HG03108 (cell line): ENCODE data around the gene SEC31B.

ENCODE experiments used
- ATAC-seq: cut with Tn5 transposase; IDR thresholded peaks from one replicate; pipeline ENCODE4 v1.9.1; 2021; ENCODE audit warnings: moderate library complexity; ENCODE audit not compliant: unreplicated experiment

SEC31B gene, protein sequence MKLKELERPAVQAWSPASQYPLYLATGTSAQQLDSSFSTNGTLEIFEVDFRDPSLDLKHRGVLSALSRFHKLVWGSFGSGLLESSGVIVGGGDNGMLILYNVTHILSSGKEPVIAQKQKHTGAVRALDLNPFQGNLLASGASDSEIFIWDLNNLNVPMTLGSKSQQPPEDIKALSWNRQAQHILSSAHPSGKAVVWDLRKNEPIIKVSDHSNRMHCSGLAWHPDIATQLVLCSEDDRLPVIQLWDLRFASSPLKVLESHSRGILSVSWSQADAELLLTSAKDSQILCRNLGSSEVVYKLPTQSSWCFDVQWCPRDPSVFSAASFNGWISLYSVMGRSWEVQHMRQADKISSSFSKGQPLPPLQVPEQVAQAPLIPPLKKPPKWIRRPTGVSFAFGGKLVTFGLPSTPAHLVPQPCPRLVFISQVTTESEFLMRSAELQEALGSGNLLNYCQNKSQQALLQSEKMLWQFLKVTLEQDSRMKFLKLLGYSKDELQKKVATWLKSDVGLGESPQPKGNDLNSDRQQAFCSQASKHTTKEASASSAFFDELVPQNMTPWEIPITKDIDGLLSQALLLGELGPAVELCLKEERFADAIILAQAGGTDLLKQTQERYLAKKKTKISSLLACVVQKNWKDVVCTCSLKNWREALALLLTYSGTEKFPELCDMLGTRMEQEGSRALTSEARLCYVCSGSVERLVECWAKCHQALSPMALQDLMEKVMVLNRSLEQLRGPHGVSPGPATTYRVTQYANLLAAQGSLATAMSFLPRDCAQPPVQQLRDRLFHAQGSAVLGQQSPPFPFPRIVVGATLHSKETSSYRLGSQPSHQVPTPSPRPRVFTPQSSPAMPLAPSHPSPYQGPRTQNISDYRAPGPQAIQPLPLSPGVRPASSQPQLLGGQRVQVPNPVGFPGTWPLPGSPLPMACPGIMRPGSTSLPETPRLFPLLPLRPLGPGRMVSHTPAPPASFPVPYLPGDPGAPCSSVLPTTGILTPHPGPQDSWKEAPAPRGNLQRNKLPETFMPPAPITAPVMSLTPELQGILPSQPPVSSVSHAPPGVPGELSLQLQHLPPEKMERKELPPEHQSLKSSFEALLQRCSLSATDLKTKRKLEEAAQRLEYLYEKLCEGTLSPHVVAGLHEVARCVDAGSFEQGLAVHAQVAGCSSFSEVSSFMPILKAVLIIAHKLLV

DNA sequence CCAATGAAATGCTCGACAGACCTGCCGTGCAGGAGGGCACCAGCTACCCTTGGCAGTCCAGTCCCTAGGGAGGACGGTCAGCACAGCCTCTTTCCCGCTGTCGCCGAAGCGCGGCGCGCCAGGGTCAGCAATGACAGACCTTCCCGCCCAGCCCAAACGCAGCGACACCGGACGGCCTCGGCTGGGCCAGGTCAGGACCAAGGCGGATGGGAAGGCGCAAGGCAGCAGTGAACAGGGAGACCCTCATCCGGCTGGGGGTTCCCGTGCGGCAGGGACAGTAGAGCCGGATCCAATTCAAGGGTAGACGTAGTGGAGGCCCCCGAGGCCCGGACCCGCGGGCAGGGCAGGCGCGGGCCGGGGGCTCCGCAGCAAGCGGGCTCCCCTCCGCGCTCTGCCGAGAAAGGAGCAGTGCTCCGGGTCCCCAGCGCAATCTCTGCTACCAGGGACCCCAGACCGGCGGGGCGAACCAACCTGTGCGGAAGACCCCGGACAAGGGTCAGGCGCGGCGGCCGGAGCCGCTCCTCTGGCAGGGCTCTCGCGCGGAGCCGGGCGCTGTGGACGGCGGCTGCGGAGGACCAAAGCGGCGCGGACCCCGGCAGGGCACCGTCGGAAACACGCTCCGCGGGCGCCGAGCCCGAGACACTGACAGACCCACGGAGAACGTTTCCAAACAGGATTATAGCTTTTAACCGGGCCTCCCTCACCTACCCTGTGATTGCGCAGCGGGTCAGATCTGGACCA is at the start of gene SEC31B:
SEC31B (minus strand) TSS at position 551 of the 741 bp plus-strand sequence. CDS start 2,909 bp downstream, outside the sequence.
- ATAC-seq, result no peak

DNA sequence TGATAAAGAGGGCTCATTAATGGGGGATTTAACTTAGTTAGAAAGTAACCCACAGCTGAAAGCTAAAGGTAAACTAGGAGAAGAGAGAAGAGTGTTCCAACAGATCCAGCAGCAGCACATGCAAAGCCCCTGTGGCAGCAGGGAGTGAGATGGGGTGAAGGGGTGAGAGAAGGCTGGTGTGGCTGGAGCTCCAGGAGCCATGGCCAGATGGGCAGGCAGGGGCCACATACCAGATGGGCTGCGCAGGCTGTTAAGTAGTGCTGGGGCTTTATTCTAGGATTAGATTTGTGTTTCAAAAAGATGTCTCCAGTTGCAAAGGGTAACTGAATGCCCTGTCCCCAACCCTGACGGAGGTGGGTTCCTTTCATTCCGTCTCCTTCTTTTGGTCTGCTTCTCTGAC is 49.3 kb upstream of the SEC31B start:
- no peak for ATAC-seq

DNA sequence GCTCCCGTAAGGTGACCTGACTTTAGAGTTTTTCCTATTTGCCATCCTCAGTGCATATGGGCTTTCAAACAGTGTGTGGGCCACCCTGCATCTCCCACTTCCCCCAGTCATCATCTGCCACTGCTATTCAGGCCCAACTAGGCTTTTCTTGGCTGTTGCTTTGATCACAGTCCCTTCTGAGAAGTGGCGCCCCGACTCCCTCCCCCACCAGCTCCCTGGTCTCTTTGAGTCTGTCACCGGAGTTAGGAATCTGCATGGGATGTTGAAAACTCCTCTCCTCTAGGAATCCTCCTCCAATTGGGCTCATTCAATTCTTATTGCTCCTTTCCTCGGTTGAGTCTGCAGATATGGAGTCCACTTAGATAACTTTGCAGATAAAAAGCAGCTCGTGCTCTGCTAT is 48.2 kb upstream of the SEC31B start:
- ATAC-seq, result no peak

DNA sequence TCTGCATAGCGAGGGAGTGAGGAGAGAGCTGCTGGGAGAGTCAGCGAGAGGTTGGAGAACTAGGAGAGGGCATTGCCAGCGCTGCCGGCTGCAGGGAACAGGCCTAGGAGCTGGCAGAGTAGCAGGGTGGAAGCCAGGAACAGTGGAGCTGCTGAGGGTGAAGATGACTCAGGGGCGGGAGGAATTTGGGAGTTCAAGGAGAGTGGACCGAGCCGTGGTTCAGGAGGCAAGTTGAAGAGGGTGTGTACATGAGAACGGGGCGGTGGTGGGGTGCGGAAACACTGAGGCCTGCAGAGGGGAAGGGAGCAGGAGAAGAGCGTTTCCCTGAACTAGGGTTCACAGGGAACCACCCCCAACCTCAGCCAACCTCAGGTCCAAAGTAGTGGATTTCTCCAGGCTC is 47.6 kb upstream of the SEC31B start:
- no peak for ATAC-seq

DNA sequence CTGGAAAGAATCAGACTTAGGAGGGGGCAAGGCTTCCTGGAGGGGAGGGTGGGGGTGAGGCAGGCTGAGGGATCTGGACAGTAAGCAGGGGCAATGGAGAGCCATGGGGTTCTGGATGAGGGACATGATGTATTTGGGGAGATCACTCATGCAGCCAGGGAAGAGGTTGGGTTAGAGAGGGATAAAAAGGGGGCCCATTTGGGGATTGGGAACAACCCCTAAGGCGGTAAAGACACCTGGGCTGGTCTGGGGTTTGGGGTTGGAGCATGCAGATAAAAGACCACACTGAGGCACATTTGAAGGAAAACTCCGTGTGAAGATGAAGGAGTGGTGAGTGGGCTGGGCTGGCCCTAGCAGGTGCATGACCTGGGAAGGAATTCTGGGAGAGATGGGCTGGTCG is 46.9 kb upstream of the SEC31B start:
- ATAC-seq, result no peak

DNA sequence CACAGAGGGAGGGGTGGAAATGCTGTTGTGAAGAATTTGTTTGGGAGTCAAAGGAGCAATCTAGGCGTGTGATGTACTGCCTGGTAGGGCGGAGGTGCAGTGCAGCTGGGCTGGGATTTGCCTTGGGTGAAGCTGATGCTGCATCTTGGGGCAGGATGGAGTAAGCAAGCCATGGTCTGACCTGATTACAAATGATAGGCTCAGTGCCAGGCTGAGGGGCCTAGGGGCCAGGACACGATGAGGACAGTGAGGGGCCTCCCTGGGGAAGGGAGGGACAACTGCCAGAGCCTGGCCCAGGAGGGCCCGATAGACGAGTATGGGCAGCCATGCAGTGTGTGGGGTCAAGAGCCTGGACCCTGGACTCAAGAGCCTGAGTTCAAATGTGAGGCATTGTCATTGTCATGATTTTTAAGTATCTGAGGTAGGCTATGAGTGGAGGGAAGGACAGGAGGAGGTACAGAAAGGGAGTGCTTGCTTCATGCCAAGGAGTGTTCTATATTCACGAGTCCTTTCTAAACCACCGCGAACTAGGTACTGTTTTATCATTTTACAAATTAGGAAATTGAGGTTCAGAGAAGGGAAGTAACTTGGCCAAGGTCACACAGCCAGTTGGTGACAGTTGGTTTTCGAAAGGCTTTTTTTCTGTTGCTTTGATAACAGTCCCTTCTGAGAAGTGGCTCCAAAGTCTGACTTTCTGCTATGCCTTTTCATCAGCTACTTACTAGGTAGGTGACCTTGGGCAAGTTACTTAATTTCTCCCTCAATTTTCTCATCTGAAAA is 45.7 kb upstream of the SEC31B start:
- ATAC-seq, result no peak

DNA sequence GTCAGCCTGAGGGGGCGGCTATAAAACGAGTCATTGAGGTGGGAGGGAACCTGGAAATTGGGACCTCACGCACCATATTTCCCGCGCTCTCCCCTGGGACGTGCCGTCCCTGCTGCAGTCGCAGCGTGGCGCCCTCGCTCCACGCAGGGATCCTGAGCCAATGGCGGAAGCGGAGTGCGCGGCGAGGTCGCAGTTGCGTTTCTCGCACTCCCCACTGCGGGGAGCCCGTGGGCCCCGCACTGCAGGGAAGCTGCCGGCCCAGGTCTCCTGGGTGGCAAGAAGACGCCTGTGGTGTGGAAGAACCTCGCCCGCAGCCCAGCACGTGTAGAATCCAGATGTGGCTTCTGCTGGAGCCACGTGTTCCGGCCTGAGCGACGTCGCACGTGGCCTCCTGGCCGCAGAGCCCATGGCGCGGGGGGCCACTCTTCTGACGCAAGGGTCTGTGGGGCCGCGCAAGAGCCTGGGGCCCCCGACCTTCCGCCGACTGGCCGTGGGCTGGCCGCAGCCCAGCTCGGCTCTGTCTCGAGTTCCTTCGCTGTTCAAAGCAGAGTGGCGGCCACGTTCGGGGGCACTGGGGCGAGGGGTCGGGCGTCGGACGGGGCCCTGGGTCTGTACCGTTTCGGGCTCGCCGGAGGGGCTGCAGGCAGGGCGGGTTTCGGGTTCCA is 42.5 kb upstream of the SEC31B start:
- peak; percentile 61 for ATAC-seq

DNA sequence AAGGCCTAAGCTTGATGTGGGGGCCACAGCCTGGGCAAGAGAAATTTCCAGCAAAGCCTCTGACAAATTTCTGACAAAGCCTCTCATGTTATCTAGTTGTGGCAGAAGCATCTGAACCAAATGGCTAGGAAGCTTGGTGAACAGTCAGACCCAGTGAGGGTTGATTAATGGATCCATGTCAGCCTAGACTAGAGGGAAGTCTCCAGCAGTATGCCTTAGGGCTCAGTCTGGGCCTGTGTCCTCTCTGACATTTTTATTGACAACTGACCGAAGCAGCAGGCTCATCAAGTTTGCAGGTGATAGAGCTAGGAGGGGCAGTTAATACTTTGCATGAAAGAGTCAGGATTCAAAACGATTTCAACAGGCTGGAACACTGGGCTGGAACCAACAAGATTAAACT is 41.3 kb upstream of the SEC31B start:
- no peak for ATAC-seq

DNA sequence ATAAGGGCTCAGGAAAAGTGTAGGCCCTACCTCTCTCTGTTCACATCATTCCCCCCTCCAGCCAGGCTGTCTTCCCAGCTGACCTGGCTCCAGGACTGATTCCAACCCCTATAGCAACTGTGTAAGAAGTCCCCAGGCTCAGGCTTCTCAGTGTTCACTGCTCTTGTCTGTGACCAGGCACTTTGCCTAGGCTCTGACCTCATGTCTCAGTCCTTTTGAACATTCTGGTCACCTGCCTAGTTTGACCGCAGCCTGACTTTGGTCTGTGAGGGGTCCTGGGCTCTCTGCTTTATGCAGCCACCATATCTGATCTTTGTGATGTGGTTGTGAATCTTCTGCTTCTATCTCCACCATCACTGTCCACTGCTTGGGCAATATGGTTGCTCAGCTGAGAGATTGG is 40.6 kb upstream of the SEC31B start:
- ATAC-seq, result no peak

DNA sequence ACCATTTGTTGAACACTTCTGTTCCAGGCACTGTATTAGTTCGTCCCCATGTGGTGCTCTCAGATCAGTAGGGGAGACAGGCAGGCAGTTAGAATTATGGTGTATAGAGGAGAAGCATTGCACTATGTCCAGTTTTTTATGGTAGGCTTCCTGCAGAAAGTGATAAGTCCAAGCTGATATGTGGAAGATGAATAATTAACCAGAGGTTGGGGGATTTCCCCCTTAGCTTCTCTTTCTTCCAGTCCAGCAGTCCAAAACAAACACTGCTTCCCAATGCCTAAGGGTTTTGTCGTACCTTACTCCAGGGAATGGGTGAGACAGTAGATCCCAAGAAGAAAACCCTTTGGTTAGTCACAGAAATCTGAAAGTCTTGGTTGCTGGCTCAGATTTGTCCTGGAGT is 35.2 kb upstream of the SEC31B start:
- ATAC-seq, result no peak

DNA sequence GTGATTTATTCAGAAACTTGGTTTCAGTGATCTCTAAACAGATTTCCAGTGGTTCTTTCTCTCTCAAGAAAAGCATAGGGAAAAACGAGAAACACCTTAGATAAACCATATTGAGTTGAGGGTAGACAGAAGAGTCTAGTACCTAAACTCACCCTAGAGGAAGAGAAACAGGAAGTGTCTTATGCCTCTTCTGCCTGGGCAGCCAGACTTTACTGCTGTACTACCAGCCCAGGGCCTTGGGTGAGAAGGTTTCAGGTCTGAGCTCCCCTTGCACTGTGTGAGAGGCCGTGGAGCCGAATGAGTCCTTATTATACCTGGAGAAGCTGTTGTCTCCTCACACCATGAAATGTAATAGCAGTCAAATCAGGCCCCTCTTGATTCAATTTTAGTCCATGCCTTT is 34.3 kb upstream of the SEC31B start:
- ATAC-seq, result no peak

DNA sequence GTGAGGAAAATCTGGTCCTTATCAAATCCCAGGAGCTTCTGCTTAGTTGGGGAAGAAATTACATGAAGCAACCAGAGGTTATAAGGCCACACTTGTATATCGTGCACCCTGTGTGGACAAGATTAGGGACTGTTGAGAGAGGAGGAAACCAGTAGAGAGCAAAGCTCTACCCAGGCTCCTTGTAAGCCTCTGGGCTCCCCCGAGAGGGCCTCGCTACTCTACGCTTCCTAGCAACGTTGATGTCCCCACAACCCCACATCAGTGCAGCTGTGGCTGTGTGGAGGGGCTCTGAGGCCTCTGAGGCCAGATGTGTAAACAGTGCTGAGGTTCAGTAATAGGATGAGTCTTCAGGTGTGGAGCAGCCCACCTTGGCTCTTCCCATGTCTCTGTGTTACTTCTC is 32.1 kb upstream of the SEC31B start:
- ATAC-seq, result no peak

DNA sequence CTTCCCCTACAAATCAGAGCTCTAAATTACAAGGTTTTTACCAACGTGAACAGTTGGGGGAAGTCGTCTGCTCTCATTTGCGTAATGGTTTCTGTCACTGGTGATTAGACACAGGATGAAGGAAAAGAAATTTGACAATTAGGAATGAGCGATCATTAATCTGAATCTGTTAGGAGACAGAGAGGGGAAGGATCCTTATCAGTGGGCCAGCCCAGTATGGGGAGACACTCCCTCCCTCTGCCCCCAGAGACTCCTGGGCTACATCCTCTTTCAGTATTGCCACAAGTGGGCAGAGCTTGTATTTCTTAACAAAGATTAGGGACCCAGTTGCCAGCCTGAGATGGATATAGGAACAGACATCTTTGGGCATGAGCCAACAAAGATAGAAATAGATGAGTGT is 31.5 kb upstream of the SEC31B start:
- no peak for ATAC-seq

DNA sequence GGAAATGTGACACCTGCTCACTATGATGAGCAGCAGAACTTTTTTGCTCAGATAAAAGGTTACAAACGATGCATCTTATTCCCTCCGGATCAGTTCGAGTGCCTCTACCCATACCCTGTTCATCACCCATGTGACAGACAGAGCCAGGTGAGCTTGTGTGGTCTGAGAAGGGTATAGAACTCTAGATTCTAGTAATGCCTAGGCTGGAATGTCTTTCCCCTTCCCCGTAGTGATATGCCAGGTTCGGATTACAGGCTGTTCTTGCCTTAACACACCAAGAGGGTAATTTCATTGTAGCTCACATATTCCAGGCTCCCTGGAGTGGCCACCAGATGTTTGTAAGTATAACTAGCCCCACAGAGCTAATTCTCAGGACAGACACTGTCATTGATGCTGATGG is 25.3 kb upstream of the SEC31B start:
- ATAC-seq, result no peak

DNA sequence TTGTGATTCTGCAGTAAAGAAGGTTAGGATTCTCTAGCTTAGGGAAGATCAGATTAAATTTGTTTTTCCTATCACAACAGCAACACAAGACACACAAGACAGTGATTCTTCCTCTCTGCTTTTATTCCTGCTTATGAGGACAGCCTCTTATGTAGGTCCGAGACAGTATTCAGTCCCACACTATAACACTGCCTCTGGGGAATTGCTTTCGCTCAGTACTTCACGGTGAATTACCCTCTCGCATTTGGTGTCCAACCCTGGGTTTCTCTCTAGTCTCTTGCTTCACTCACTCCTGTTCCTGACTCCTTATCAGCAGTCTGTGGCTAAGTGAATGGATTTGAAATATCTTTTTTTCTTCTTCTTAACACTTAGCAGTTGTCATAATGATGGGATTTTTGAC is 17.8 kb upstream of the SEC31B start:
- ATAC-seq, result no peak

DNA sequence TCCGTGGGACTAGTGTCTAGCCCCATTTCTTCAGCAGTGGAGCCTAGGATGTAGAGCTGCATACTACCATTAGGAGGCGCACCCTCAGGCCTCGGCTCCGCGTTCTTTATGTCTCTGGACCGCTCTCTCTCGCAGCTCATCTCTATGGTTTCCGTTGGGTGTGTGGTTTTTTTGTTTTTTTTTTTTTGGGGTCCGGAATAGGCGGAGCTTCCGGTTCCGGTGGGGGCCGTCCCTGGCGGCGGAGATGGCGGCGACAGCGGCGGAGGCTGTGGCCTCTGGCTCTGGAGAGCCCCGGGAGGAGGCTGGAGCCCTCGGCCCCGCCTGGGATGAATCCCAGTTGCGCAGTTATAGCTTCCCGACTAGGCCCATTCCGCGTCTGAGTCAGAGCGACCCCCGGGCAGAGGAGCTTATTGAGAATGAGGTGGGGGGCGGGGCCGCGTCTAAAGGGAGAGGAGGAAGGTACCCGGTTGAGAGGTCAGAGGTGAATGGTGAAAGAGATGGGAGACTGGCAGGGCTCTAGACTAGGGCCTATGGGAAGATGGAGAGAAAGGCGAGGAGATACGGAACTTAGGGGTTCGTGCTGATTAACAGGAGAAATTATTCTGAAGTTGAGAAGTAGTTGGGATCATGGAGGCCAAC is 16.2 kb upstream of the SEC31B start, which contains the start of gene HIF1AN:
HIF1AN (plus strand) TSS at position 229 of the 639 bp plus-strand sequence; CDS start at position 245, 16 bp downstream.
- peak; percentile 99 for ATAC-seq

DNA sequence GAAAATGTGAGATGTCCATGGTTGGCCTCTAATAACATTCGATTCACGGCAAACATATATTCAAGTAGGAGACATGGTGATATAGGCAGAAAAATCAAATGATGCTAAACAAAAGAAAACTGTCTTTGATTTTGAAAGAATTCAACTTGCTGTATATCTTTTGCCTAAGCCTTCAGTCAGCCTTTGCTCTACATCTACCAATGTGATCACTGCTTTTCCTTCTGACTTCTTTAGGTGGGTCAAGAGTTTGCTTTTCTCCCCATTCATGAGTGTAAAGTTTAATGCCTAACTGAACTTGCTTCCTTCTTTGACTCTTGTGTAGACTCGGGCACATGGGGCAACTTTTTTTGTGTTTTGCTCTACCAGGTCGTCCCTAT is 15.7 kb upstream of the SEC31B start:
- ATAC-seq, result no peak

DNA sequence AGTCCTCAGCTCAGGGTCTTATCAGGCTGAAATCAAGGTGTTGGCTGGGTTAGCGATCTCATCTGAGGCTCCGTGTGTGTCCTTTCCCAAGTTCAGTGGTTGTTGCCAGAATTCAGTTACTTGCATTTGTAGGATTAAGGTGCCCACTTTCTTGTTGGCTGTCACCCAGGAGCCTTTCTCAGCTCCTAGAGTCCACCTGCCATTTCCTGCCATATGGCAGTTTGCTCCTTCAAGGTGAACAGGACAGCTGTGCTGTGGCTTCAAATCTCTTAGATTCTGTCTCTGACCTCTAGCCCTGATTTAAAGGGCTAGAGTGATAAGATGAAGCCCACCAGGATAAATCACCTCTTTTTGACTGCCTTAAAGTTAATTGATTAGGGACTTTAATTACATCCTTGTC is 15.1 kb upstream of the SEC31B start:
- ATAC-seq, result no peak

DNA sequence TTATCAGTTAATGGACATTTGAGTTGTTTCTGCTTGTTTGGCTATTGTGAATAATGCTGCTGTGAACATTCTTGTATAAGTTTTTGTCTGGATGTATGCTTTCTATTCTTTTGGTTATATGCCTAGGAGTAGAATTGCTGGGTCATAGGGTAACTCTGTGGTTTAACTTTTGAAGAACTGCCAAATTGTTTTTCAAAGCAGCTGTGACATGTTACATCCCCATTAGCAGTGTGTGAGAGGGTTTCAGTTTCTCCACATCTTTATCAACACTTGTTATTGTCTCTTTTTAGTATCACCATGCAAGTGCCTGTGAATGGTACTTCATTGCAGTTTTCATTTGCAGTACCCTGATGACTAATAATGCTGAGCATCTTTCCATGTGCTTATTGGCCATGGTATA is 12.1 kb upstream of the SEC31B start:
- ATAC-seq, result no peak
